OCI-LY3 (cell line): ENCODE data around the gene SMTNL2.

Experiments
- EZH2phosphoT487 ChIP-seq: fragments of 200-600 bp; shearing (Covaris generic); IDR thresholded peaks from 2 replicates; pipeline ENCODE4 v1.6.1; 2018; ENCODE audit warnings: antibody characterized with exemption, mixed run types, low read depth
- TF ChIP-seq, protein P1 (sequence below): fragments of 200-600, 300-600 bp; sonication (generic); IDR thresholded peaks from 2 replicates; pipeline ENCODE4 v1.5.1; 2014; ENCODE audit warnings: antibody characterized with exemption, low read length, low read depth

DNA sequence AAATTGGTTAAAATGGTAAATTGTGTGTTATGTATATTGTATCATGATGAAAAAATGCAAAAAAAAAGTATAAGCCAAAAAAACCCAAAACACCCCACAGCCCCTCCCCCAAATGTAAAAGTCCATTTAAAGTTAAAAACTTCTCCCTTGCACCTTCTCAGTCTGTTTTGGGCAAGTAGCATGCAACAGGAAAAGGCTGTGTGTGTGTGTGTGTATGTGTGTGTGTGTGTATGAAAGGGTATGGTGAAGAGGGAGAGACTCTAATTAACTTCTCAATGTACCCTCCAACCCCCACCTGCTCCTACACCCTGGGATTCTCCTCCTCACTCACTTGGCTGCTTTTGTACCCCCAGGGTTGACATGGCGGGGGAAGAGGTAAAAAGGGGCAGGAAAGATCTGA is 14.7 kb upstream of the SMTNL2 start:
- TF ChIP-seq, protein P1, sequence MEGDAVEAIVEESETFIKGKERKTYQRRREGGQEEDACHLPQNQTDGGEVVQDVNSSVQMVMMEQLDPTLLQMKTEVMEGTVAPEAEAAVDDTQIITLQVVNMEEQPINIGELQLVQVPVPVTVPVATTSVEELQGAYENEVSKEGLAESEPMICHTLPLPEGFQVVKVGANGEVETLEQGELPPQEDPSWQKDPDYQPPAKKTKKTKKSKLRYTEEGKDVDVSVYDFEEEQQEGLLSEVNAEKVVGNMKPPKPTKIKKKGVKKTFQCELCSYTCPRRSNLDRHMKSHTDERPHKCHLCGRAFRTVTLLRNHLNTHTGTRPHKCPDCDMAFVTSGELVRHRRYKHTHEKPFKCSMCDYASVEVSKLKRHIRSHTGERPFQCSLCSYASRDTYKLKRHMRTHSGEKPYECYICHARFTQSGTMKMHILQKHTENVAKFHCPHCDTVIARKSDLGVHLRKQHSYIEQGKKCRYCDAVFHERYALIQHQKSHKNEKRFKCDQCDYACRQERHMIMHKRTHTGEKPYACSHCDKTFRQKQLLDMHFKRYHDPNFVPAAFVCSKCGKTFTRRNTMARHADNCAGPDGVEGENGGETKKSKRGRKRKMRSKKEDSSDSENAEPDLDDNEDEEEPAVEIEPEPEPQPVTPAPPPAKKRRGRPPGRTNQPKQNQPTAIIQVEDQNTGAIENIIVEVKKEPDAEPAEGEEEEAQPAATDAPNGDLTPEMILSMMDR: no peak
- TF ChIP-seq EZH2phosphoT487: no peak
